Adrenal gland (tissue), 5 donors: Measurements from ENCODE around the gene ZNF521.

Experiments used
- POLR2A ChIP-seq, 2 donors: fragments of 450-650 bp; IDR thresholded peaks; one replicate each; pipeline ENCODE4 v1.6.1; 2017; ENCODE audit warnings: antibody characterized with exemption in 2 of 2, mild to moderate bottlenecking in 2 of 2, moderate library complexity in 1 of 2
- TF ChIP-seq, protein P1 (sequence below), 6 experiments: fragments of 450-650 bp in 4 of 6; fragments of 200-600 bp in 2 of 6; sonication (generic) in 1 of 6; IDR thresholded peaks; 1 replicate in 5 of 6; 2 replicates in 1 of 6; pipeline versions ENCODE4 v1.5.1 to v1.8.0; 2016 to 2021; ENCODE audit warnings: antibody characterized with exemption in 6 of 6, mild to moderate bottlenecking in 2 of 6, moderate library complexity in 1 of 6
- donor health status: DM: no; HTN: no; CAD: no.

DNA sequence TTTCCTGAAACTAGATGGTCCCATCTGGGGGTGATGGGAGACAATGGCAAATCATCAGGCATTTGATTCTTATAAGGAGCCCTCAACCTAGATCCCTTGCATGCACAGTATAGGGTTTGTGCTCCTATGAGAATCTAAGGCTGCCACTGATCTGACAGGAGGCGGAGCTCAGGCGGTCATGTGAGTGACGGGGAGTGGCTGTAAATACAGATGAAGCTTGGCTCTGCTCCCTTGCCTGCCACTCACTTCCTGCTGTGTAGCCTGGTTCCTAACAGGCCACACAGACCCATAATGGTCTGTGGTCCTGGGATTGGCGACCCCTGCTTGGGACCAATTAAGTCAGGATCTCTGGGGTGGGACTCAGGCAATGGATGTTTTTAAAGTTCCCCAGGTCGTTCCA is 293.4 kb downstream of the ZNF521 start:
- TF ChIP-seq POLR2A (IDR thresholded peaks at IDR 0.05), result no peak
- TF ChIP-seq, protein P1, sequence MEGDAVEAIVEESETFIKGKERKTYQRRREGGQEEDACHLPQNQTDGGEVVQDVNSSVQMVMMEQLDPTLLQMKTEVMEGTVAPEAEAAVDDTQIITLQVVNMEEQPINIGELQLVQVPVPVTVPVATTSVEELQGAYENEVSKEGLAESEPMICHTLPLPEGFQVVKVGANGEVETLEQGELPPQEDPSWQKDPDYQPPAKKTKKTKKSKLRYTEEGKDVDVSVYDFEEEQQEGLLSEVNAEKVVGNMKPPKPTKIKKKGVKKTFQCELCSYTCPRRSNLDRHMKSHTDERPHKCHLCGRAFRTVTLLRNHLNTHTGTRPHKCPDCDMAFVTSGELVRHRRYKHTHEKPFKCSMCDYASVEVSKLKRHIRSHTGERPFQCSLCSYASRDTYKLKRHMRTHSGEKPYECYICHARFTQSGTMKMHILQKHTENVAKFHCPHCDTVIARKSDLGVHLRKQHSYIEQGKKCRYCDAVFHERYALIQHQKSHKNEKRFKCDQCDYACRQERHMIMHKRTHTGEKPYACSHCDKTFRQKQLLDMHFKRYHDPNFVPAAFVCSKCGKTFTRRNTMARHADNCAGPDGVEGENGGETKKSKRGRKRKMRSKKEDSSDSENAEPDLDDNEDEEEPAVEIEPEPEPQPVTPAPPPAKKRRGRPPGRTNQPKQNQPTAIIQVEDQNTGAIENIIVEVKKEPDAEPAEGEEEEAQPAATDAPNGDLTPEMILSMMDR (IDR thresholded peaks at IDR 0.05), result no peak
